Right lobe of liver (tissue), 5 donors: ENCODE results near the gene PRPF38A. TPM values are rescaled to one million over a fixed set of nuclear protein-coding genes. Genes with fewer than 3 reads are reported as not detected.

Source experiments
- total RNA-seq, 6 experiments: library from RNA; depleted of rRNA in 2 of 6; stranded (reverse); fragments of >200 nt in 2 of 6; fragmentation: NEBNext Ultra II Directional in 3 of 6; extraction: Animal tissue kit (Norgen Biotek cat#: 25700) in 3 of 6; gene quantifications; one replicate each; pipeline versions ENCODE4 v1.1.0 to v1.2.4, GENCODE V29; 2016 to 2023
- donor health status: DM: no; HTN: no; CAD: no.
- donor health status: DM: no; HTN: no; CAD: no.
- donor health status: DM: no; HTN: yes; CAD: no.
- donor health status: DM: no; HTN: yes; CAD: no.

PRPF38A gene
- total RNA-seq, 6 experiments from 2014 or later: 4.5 to 14.4 (median 11.4) TPM

Other genes starting within 250 kb of the PRPF38A start
- gene CC2D1B, start 38.4 kb upstream of the PRPF38A start, total RNA-seq: 10 to 100 TPM; 11.8 to 18.0 (median 15.1) TPM
- 1 to 10 TPM in 2 of 6 experiments, under 1 TPM in 4; 0.11 to 4.0 (median 0.45) TPM for gene ORC1, start 179 bp upstream of the PRPF38A start, total RNA-seq
- gene TUT4, start 148.5 kb downstream of the PRPF38A start, total RNA-seq: 10 to 100 TPM; 16.1 to 33.0 (median 22.8) TPM
- gene GPX7, start 197.8 kb downstream of the PRPF38A start, total RNA-seq: 1 to 10 TPM; 1.6 to 4.3 (median 2.7) TPM
- not detected for gene SHISAL2A, start 228.6 kb downstream of the PRPF38A start, total RNA-seq